Thymus (tissue), 14 donors: ENCODE measurements around the gene MYCBP. TPM values are rescaled to one million over a fixed set of nuclear protein-coding genes. Genes with fewer than 3 reads are reported as not detected.
"Not testable (repeated sequence)": the region's sequence is repeated elsewhere in the genome, so short reads cannot be mapped to it uniquely, and the experiment has no call there.

Experiments
- DNase-seq, 9 donors: peaks; one replicate each; pipeline ENCODE4 v3.0.0-alpha.2; 2013; ENCODE audit warnings: low spot score in 9 of 9, low read depth in 6 of 9, missing footprints in 1 of 9
- H3K27ac ChIP-seq, 2 donors: one replicate each; pipeline ENCODE4 v1.5.1; 2013; ENCODE audit warnings: control low read depth in 1 of 2, low read depth in 1 of 2, low read length in 1 of 2, mild to moderate bottlenecking in 1 of 2, moderate library complexity in 1 of 2
- H3K27me3 ChIP-seq, 2 donors: one replicate each; pipeline ENCODE4 v1.5.1; 2013; ENCODE audit warnings: low read length in 1 of 2; ENCODE audit not compliant: control insufficient read depth in 2 of 2, insufficient read depth in 1 of 2
- H3K36me3 ChIP-seq, 2 donors: one replicate each; pipeline ENCODE4 v1.5.1; 2013; ENCODE audit warnings: low read length in 1 of 2, mild to moderate bottlenecking in 1 of 2, moderate library complexity in 1 of 2; ENCODE audit not compliant: control insufficient read depth in 2 of 2, insufficient read depth in 2 of 2
- H3K4me1 ChIP-seq, 2 donors: one replicate each; pipeline ENCODE4 v1.5.1; 2013; ENCODE audit warnings: low read length in 2 of 2; ENCODE audit not compliant: control insufficient read depth in 2 of 2, insufficient read depth in 2 of 2
- H3K4me3 ChIP-seq, 2 donors: one replicate each; pipeline ENCODE4 v1.5.1; 2013; ENCODE audit warnings: low read length in 2 of 2, control low read depth in 1 of 2, mild to moderate bottlenecking in 1 of 2
- H3K9me3 ChIP-seq, 2 donors: one replicate each; pipeline ENCODE4 v1.5.1; 2013; ENCODE audit warnings: low read length in 1 of 2, mild to moderate bottlenecking in 1 of 2; ENCODE audit not compliant: control insufficient read depth in 2 of 2, insufficient read depth in 1 of 2
- WGBS: extraction: QIAGEN DNeasy Blood & Tissue Kit; methylation state at CpG from one replicate; pipeline ENCODE4 v1.1.7; 2013; 5-methylcytosine and 5-hydroxymethylcytosine counted together
- long read RNA-seq, 10 donors: transcript quantifications; one replicate each; lab custom pipeline, GENCODE V29; 2026
- polyA plus RNA-seq: library from polyadenylated mRNA; stranded (reverse); fragments of 200-250 nt; gene quantifications from one replicate; pipeline ENCODE4 v1.2.3, GENCODE V29; 2013
- total RNA-seq: library from RNA; stranded (reverse); fragments of 120-200 nt; gene quantifications from one replicate; pipeline ENCODE4 v1.2.4, GENCODE V29; 2013
- donor health status: healthy.

The MYCBP gene
- total RNA-seq, result 21.2 TPM
- 15.6 TPM for polyA plus RNA-seq
- long read RNA-seq, donor 1, partial matches to known transcripts, result 0 of 3 reads
- long read RNA-seq, donor 1, other reads (novel, unspliced or antisense), result 0 of 3 reads
- long read RNA-seq, donor 2, transcript MYCBP-201 (5 exons, 2,818 nt), result major isoform, 24 of 38 reads
- long read RNA-seq, donor 2, partial matches to known transcripts, result 7 of 38 reads
- long read RNA-seq, donor 2, other reads (novel, unspliced or antisense), result 0 of 38 reads
- long read RNA-seq, donor 3, transcript MYCBP-201 (5 exons, 2,818 nt), result major isoform, 26 of 33 reads
- long read RNA-seq, donor 3, transcript MYCBP-204 (4 exons, 819 nt), result minor isoform, 7 of 33 reads
- long read RNA-seq, donor 3, partial matches to known transcripts, result 0 of 33 reads
- long read RNA-seq, donor 3, other reads (novel, unspliced or antisense), result 0 of 33 reads
- long read RNA-seq, donor 4, transcript MYCBP-201 (5 exons, 2,818 nt), result major isoform, 8 of 19 reads
- long read RNA-seq, donor 4, partial matches to known transcripts, result 7 of 19 reads
- long read RNA-seq, donor 4, other reads (novel, unspliced or antisense), result 0 of 19 reads
- long read RNA-seq, donor 5, transcript MYCBP-201 (5 exons, 2,818 nt), result major isoform, 44 of 59 reads
- long read RNA-seq, donor 5, partial matches to known transcripts, result 11 of 59 reads
- long read RNA-seq, donor 5, other reads (novel, unspliced or antisense), result 0 of 59 reads
- long read RNA-seq, donor 6, transcript MYCBP-201 (5 exons, 2,818 nt), result major isoform, 15 of 16 reads
- long read RNA-seq, donor 6, partial matches to known transcripts, result 0 of 16 reads
- long read RNA-seq, donor 6, other reads (novel, unspliced or antisense), result 0 of 16 reads
- long read RNA-seq, donor 7, transcript MYCBP-201 (5 exons, 2,818 nt), result major isoform, 23 of 27 reads
- long read RNA-seq, donor 7, partial matches to known transcripts, result 0 of 27 reads
- long read RNA-seq, donor 7, other reads (novel, unspliced or antisense), result 0 of 27 reads
- long read RNA-seq, donor 8, transcript MYCBP-201 (5 exons, 2,818 nt), result major isoform, 9 of 12 reads
- long read RNA-seq, donor 8, partial matches to known transcripts, result 0 of 12 reads
- long read RNA-seq, donor 8, other reads (novel, unspliced or antisense), result 0 of 12 reads
- long read RNA-seq, donor 9, transcript MYCBP-201 (5 exons, 2,818 nt), result major isoform, 15 of 16 reads
- long read RNA-seq, donor 9, partial matches to known transcripts, result 0 of 16 reads
- long read RNA-seq, donor 9, other reads (novel, unspliced or antisense), result 0 of 16 reads
- long read RNA-seq, donor 10, transcript MYCBP-201 (5 exons, 2,818 nt), result major isoform, 16 of 18 reads
- long read RNA-seq, donor 10, partial matches to known transcripts, result 0 of 18 reads
- long read RNA-seq, donor 10, other reads (novel, unspliced or antisense), result 0 of 18 reads

- WGBS, result under 1% methylated on average over 69 of the region's 69 CpGs
Measured at GRCh38 chr1:38873027-38873969, at the start of gene MYCBP. Gene MYCBP (minus strand): TSS chr1:38873348. CDS start chr1:38873305, 43 bp downstream.

GRCh38 chr1:38919130-38919529, 46.0 kb upstream of the MYCBP start:
- Histone ChIP-seq H3K4me1 (no peaks in the 10 kb centered on the region), H3K9me3 (no peaks in the 10 kb centered on the region), H3K27me3 (no peaks in the 10 kb centered on the region), H3K4me3 (no peak overlapping the region), H3K36me3 (no peaks in the 10 kb centered on the region), H3K27ac (no peak overlapping the region)
- WGBS, result 88% methylated on average over 3 of the region's 3 CpGs
- DNase-seq, result no peak

More at GRCh38 chr1:38873027-38873969, at the start of gene MYCBP:
- Histone ChIP-seq H3K4me3 (peak within 1 kb of the TSS; percentile 79 to 91), H3K27ac (peak within 1 kb of the TSS; percentile 21 to 70), H3K4me1 (peaks cover 4 to 9% of the 10 kb centered on the region in 2 donors), H3K9me3 (no peaks in the 10 kb centered on the region), H3K27me3 (no peaks in the 10 kb centered on the region), H3K36me3 (no peaks in the 10 kb centered on the region)
- peak; percentile 88 to 99 (median 95) for DNase-seq

GRCh38 chr1:38918568-38918967, 45.4 kb upstream of the MYCBP start:
- 81% methylated on average over 5 of the region's 5 CpGs for WGBS
- no peak overlapping the region for H3K4me3 ChIP-seq
- no peaks in the 10 kb centered on the region for H3K9me3 ChIP-seq
- no peaks in the 10 kb centered on the region for H3K36me3 ChIP-seq
- H3K27me3 ChIP-seq, result no peaks in the 10 kb centered on the region
- no peaks in the 10 kb centered on the region for H3K4me1 ChIP-seq
- no peak for DNase-seq
- no peak overlapping the region for H3K27ac ChIP-seq

GRCh38 chr1:38917772-38918171, 44.6 kb upstream of the MYCBP start:
- Histone ChIP-seq H3K36me3 (no peaks in the 10 kb centered on the region), H3K27me3 (no peaks in the 10 kb centered on the region), H3K4me1 (no peaks in the 10 kb centered on the region), H3K27ac (no peak overlapping the region), H3K4me3 (no peak overlapping the region), H3K9me3 (no peaks in the 10 kb centered on the region)
- DNase-seq, result no peak
- 97% methylated on average over 1 of the region's 1 CpG for WGBS

- H3K4me1 ChIP-seq, result no peaks in the 10 kb centered on the region
- no peak overlapping the region for H3K27ac ChIP-seq
- no peaks in the 10 kb centered on the region for H3K27me3 ChIP-seq
- H3K9me3 ChIP-seq, result no peaks in the 10 kb centered on the region
- no peak for DNase-seq
- no peaks in the 10 kb centered on the region for H3K36me3 ChIP-seq
- 92% methylated on average over 3 of the region's 3 CpGs for WGBS
- H3K4me3 ChIP-seq, result no peak overlapping the region
Measured at GRCh38 chr1:38917337-38917736, 44.2 kb upstream of the MYCBP start.

GRCh38 chr1:38915352-38915948, 42.3 kb upstream of the MYCBP start:
- Histone ChIP-seq H3K27me3 (no peaks in the 10 kb centered on the region), H3K9me3 (no peaks in the 10 kb centered on the region), H3K27ac (no peak overlapping the region), H3K4me1 (no peaks in the 10 kb centered on the region), H3K4me3 (no peak overlapping the region), H3K36me3 (no peaks in the 10 kb centered on the region)
- no peak for DNase-seq
- 80% methylated on average over 3 of the region's 3 CpGs for WGBS

- H3K36me3 ChIP-seq, H3K4me3 ChIP-seq, H3K27ac ChIP-seq, H3K9me3 ChIP-seq, H3K4me1 ChIP-seq, H3K27me3 ChIP-seq, DNase-seq: not testable (repeated sequence)
- 99% methylated on average over 8 of the region's 8 CpGs for WGBS
Measured at GRCh38 chr1:38914908-38915307, 41.8 kb upstream of the MYCBP start.
